Measurements from ENCODE around the gene PLA2G4F. TPM values are rescaled to one million over a fixed set of nuclear protein-coding genes. Genes with fewer than 3 reads are reported as not detected.

PLA2G4F gene
- total and polyA plus RNA-seq, 7 donors = 0.20 to 5.3 (median 1.9) TPM

DNA sequence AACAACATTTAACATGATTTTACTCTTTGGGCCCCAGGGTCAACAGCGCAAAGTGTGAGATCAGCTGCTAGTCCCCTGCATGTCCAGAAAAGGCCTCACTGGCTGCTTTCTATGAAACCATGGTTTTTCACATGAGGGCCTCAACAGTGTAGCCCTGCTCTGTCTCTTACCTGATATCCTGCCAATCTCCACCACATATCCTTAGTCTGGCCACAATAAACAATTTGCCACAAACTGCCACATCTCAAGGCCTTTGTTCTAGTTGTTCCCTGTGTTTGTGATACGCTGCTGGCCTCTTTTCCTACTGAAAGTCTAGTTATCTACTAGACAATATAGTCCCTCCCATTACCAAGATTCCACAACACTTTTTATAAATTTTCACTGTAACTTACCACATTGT is 33.9 kb upstream of the PLA2G4F start:
- H3K36me3 ChIP-seq (ENCODE audit: insufficient read depth in 1 of 2, low read depth in 1 of 2) = peaks cover 9 to 69% of the 10 kb centered on the region in 2 donors
- no peaks in the 10 kb centered on the region for H3K4me1 ChIP-seq
- no peak for DNase-seq
- H3K9me3 ChIP-seq = no peaks in the 10 kb centered on the region
- WGBS, 3 donors = 96 to 100% (median 100%) methylated on average over 2 of the region's 2 CpGs
- TF ChIP-seq, protein P1, sequence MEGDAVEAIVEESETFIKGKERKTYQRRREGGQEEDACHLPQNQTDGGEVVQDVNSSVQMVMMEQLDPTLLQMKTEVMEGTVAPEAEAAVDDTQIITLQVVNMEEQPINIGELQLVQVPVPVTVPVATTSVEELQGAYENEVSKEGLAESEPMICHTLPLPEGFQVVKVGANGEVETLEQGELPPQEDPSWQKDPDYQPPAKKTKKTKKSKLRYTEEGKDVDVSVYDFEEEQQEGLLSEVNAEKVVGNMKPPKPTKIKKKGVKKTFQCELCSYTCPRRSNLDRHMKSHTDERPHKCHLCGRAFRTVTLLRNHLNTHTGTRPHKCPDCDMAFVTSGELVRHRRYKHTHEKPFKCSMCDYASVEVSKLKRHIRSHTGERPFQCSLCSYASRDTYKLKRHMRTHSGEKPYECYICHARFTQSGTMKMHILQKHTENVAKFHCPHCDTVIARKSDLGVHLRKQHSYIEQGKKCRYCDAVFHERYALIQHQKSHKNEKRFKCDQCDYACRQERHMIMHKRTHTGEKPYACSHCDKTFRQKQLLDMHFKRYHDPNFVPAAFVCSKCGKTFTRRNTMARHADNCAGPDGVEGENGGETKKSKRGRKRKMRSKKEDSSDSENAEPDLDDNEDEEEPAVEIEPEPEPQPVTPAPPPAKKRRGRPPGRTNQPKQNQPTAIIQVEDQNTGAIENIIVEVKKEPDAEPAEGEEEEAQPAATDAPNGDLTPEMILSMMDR (IDR thresholded peaks at IDR 0.05) = no peak
- no peak for ATAC-seq
- no peak overlapping the region for H3K27ac ChIP-seq
- H3K4me3 ChIP-seq = no peak overlapping the region
- intact Hi-C loops (cut with DNase I) = no loop called here
- H3K27me3 ChIP-seq (ENCODE audit: insufficient read depth in 3 of 3, low read length in 2 of 3) = no peaks in the 10 kb centered on the region

DNA sequence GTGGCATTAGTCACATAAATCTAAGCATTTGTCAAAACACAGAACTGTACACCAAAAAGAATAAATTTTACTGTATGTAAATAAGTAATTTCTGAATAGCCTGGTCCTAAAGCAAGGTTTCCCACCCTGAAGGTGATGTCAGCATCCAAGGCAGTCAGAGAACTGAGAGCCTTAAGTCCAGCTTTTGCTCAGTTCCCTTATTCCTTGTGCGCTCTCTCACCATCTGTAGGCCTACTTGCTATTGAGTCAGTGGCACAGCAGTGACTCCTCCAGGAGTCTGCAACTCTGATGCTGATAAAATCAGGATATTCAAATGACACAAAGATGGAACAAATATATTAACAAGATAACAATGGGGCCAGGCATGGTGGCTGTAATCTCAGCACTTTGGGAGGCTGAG is 29.4 kb upstream of the PLA2G4F start:
- no peaks in the 10 kb centered on the region for H3K9me3 ChIP-seq
- ATAC-seq = no peak
- intact Hi-C loops (cut with DNase I) = no loop called here
- H3K27me3 ChIP-seq (ENCODE audit: insufficient read depth in 3 of 3, low read length in 2 of 3) = no peaks in the 10 kb centered on the region
- 96 to 100% (median 100%) methylated on average over 1 of the region's 1 CpG for WGBS, 3 donors
- no peak overlapping the region for H3K27ac ChIP-seq
- no peak overlapping the region for H3K4me3 ChIP-seq
- no peak for DNase-seq
- no peaks in the 10 kb centered on the region for H3K4me1 ChIP-seq
- TF ChIP-seq, protein P1 (IDR thresholded peaks at IDR 0.05) = no peak
- H3K36me3 ChIP-seq (ENCODE audit: insufficient read depth in 1 of 2, low read depth in 1 of 2) = peaks cover 9 to 97% of the 10 kb centered on the region in 2 donors

DNA sequence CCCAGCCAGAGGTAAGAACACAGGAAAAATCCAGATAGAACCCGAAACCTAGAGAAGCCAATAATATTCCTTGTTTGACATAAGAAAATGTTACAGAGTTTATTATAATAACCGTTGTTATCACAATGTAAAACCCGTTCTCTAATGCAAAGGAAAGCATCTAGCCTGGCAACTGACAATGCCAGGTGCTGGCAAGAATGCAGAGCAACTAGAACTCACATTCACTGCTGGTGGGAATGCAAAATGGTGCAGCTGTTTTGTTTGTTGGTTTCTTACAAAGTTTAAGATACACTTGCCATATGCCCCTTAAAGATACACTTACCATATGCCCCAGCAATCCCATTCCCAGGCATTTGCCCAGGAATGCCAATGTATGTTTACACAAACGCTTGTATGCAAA is 28.3 kb upstream of the PLA2G4F start:
- no peak overlapping the region for H3K4me3 ChIP-seq
- ATAC-seq = no peak
- 81 to 86% (median 82%) methylated on average over 4 of the region's 4 CpGs for WGBS, 3 donors
- H3K36me3 ChIP-seq (ENCODE audit: insufficient read depth in 1 of 2, low read depth in 1 of 2) = peaks cover 10 to 97% of the 10 kb centered on the region in 2 donors
- no peak for DNase-seq
- intact Hi-C loops (cut with DNase I) = no loop called here
- no peaks in the 10 kb centered on the region for H3K4me1 ChIP-seq
- H3K9me3 ChIP-seq = no peaks in the 10 kb centered on the region
- TF ChIP-seq, protein P1 (IDR thresholded peaks at IDR 0.05) = no peak
- no peak overlapping the region for H3K27ac ChIP-seq
- no peaks in the 10 kb centered on the region for H3K27me3 ChIP-seq (ENCODE audit: insufficient read depth in 3 of 3, low read length in 2 of 3)

DNA sequence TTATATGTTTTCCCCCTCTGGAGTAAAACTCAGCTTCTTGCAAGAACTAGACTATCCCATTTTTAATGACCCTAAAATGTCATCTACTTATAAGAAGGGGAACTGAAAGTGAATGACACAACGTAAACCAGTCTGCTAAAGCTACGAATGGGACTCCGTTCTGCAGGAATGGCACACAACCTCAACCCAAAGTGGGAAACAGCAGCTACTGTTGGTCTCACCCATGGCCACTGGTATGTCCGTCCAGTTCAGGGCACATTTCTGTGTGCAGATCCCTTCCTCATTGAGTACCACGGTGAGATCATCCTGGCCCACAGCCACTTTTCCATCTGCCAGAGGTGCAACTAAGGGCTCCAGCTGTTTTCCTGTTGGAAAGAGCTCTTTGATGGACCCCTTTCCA is 27.9 kb upstream of the PLA2G4F start:
- 70 to 78% (median 71%) methylated on average over 5 of the region's 5 CpGs for WGBS, 3 donors
- no peak for ATAC-seq
- Histone ChIP-seq H3K36me3 (ENCODE audit: insufficient read depth in 1 of 2, low read depth in 1 of 2) (peaks cover 11 to 98% of the 10 kb centered on the region in 2 donors), H3K27me3 (ENCODE audit: insufficient read depth in 3 of 3, low read length in 2 of 3) (no peaks in the 10 kb centered on the region), H3K4me1 (no peaks in the 10 kb centered on the region), H3K4me3 (no peak overlapping the region), H3K9me3 (no peaks in the 10 kb centered on the region), H3K27ac (no peak overlapping the region)
- intact Hi-C loops (cut with DNase I) = no loop called here
- TF ChIP-seq, protein P1 (IDR thresholded peaks at IDR 0.05) = no peak
- DNase-seq = no peak

DNA sequence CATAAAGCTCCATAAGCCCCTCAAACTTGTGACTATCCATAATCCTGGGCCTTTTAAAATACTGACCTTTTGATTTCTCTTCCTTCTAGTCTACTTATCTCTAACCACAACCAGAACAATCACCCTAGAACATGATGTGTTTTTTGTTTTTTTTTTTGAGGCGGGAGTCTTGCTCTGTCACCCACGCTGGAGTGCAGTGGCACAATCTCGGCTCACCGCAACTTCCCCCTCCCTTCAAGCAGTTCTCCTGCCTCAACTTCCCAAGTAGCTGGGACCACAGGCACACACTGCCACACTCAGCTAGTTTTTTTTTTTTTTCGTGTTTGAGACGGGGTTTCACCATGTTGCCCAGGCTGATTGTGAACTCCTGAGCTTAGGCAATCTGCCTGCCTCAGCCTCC is 26.5 kb upstream of the PLA2G4F start:
- 89 to 92% (median 90%) methylated on average over 6 of the region's 6 CpGs for WGBS, 3 donors

More for the DNA sequence above, 26.5 kb upstream of the PLA2G4F start:
- no peak for ATAC-seq
- H3K36me3 ChIP-seq (ENCODE audit: insufficient read depth in 1 of 2, low read depth in 1 of 2) = peaks cover 9 to 97% of the 10 kb centered on the region in 2 donors
- H3K4me1 ChIP-seq = no peaks in the 10 kb centered on the region
- TF ChIP-seq, protein P1 (IDR thresholded peaks at IDR 0.05) = no peak
- H3K27me3 ChIP-seq (ENCODE audit: insufficient read depth in 3 of 3, low read length in 2 of 3) = no peaks in the 10 kb centered on the region
- intact Hi-C loops (cut with DNase I) = no loop called here
- no peak for DNase-seq
- no peak overlapping the region for H3K4me3 ChIP-seq
- no peak overlapping the region for H3K27ac ChIP-seq
- H3K9me3 ChIP-seq = no peaks in the 10 kb centered on the region

All from psoas muscle (tissue), 8 donors.